ENCODE results near the gene POGLUT2. TPM values are rescaled to one million over a fixed set of nuclear protein-coding genes. Genes with fewer than 3 reads are reported as not detected.

POGLUT2 gene
- total and polyA plus RNA-seq, 10 of the 15 experiments (the other 5 are each of a cell fraction or from before 2014, with no cell fraction given) = 2.9 to 11.3 (median 7.6) TPM

DNA sequence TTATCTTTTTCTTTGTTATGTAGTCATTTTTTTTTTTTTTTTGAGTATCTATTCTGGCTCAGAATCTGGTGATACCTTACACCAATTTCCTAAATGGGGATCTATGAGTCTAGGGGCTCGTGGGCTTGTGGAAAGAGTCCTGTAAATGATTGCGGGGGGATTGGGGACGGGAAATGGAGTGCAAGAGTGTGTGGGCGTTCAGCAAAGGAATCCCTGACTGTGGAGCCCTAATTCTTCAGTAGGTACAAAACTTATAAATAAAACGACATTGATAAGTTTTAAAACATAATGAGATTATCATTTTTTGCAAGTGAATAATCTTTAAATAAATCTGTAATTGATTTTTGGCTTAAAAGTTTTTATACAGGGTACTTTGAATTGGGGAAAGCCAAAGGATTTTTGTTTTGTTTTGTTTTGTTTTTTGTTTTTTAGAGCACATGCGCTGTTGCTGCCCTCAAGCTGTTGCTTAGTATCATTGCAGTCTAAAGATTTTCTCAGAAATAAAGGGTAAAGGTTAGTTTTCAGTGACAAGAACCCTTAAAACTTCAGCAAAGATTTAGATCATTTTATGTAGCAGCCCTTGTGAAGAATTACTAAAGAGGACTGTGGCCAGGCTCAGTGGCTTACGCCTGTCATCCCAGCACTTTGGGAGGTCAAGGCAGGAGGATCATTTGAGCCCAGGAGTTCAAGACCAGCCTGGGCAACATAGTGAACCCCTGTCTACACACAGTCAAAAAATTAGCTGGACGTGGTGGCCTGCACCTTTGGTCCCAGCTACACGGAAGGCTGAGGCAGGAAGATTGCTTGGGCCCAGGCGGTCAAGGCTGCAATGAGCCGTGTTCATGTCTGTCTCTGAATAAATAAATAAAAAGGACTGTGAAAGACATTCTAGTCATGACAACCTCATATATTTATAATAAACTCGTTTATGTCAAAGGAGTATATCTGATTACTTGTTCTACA, 48.8 kb upstream of the POGLUT2 start (continued):
- TF ChIP-seq, protein P1, sequence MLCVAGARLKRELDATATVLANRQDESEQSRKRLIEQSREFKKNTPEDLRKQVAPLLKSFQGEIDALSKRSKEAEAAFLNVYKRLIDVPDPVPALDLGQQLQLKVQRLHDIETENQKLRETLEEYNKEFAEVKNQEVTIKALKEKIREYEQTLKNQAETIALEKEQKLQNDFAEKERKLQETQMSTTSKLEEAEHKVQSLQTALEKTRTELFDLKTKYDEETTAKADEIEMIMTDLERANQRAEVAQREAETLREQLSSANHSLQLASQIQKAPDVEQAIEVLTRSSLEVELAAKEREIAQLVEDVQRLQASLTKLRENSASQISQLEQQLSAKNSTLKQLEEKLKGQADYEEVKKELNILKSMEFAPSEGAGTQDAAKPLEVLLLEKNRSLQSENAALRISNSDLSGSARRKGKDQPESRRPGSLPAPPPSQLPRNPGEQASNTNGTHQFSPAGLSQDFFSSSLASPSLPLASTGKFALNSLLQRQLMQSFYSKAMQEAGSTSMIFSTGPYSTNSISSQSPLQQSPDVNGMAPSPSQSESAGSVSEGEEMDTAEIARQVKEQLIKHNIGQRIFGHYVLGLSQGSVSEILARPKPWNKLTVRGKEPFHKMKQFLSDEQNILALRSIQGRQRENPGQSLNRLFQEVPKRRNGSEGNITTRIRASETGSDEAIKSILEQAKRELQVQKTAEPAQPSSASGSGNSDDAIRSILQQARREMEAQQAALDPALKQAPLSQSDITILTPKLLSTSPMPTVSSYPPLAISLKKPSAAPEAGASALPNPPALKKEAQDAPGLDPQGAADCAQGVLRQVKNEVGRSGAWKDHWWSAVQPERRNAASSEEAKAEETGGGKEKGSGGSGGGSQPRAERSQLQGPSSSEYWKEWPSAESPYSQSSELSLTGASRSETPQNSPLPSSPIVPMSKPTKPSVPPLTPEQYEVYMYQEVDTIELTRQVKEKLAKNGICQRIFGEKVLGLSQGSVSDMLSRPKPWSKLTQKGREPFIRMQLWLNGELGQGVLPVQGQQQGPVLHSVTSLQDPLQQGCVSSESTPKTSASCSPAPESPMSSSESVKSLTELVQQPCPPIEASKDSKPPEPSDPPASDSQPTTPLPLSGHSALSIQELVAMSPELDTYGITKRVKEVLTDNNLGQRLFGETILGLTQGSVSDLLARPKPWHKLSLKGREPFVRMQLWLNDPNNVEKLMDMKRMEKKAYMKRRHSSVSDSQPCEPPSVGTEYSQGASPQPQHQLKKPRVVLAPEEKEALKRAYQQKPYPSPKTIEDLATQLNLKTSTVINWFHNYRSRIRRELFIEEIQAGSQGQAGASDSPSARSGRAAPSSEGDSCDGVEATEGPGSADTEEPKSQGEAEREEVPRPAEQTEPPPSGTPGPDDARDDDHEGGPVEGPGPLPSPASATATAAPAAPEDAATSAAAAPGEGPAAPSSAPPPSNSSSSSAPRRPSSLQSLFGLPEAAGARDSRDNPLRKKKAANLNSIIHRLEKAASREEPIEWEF (IDR thresholded peaks at IDR 0.05; ENCODE audit: insufficient replicate concordance, low read depth, low read length) = no peak
- TF ChIP-seq EZH2 (IDR thresholded peaks at IDR 0.05; ENCODE audit: borderline replicate concordance, control insufficient read depth, low read depth, low read length) = no peak
- no peak for TF ChIP-seq RFX5 (IDR thresholded peaks at IDR 0.05; ENCODE audit: low read depth, low read length)
- TF ChIP-seq NFYB (IDR thresholded peaks at IDR 0.05; ENCODE audit: insufficient read depth, low read depth, low read length) = no peak
- peak; percentile 86 for TF ChIP-seq RAD21 (IDR thresholded peaks at IDR 0.05; ENCODE audit: insufficient read depth, low read depth, low read length)
- TF ChIP-seq, protein P2, sequence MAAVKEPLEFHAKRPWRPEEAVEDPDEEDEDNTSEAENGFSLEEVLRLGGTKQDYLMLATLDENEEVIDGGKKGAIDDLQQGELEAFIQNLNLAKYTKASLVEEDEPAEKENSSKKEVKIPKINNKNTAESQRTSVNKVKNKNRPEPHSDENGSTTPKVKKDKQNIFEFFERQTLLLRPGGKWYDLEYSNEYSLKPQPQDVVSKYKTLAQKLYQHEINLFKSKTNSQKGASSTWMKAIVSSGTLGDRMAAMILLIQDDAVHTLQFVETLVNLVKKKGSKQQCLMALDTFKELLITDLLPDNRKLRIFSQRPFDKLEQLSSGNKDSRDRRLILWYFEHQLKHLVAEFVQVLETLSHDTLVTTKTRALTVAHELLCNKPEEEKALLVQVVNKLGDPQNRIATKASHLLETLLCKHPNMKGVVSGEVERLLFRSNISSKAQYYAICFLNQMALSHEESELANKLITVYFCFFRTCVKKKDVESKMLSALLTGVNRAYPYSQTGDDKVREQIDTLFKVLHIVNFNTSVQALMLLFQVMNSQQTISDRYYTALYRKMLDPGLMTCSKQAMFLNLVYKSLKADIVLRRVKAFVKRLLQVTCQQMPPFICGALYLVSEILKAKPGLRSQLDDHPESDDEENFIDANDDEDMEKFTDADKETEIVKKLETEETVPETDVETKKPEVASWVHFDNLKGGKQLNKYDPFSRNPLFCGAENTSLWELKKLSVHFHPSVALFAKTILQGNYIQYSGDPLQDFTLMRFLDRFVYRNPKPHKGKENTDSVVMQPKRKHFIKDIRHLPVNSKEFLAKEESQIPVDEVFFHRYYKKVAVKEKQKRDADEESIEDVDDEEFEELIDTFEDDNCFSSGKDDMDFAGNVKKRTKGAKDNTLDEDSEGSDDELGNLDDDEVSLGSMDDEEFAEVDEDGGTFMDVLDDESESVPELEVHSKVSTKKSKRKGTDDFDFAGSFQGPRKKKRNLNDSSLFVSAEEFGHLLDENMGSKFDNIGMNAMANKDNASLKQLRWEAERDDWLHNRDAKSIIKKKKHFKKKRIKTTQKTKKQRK (IDR thresholded peaks at IDR 0.05; ENCODE audit: low read depth, low read length) = no peak
- TF ChIP-seq, protein P3, sequence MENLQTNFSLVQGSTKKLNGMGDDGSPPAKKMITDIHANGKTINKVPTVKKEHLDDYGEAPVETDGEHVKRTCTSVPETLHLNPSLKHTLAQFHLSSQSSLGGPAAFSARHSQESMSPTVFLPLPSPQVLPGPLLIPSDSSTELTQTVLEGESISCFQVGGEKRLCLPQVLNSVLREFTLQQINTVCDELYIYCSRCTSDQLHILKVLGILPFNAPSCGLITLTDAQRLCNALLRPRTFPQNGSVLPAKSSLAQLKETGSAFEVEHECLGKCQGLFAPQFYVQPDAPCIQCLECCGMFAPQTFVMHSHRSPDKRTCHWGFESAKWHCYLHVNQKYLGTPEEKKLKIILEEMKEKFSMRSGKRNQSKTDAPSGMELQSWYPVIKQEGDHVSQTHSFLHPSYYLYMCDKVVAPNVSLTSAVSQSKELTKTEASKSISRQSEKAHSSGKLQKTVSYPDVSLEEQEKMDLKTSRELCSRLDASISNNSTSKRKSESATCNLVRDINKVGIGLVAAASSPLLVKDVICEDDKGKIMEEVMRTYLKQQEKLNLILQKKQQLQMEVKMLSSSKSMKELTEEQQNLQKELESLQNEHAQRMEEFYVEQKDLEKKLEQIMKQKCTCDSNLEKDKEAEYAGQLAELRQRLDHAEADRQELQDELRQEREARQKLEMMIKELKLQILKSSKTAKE (IDR thresholded peaks at IDR 0.05; ENCODE audit: low read depth, poor library complexity, severe bottlenecking) = no peak
